Measurements from ENCODE around the gene MPP2.

The MPP2 gene

DNA sequence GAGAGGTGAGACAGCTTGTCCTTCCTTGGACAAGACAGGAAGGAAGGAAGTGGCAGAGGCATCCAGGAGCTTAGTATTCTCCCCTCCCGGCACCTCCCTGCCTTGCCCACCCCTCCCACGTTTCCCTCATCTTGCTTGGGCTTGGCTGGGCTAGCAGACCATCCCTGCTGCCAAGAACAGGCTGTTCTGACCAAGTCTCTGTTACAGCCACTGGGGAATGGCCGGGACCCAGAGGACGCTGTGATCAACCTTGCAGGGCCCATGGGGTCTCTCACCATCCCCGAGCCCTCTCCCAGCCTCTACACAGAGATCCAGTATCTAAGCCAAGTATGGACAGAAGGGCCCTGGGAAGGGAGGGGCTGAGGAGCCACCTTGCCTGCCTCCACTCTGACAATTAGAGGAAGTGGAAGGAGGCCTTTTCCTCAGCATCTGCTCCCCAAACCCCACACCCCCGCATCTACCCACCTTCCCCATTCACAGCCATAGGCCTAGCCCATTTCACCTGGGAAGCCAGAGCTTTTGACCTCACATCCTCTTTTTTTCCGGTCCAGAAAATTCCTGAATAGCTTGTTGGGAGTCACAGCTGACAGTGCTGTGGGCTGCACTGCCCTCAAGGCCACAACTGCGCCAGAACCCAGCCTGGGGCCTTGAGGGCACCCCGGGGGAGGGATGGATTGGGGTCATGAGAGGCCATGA, 46.3 kb downstream of the MPP2 start:
- DNase-seq (ENCODE audit: low spot score): no peak
- H3K27ac ChIP-seq: peak overlapping the region; percentile 17; the same call in 1 of the 2 replicates
- ChIA-PET POLR2A (ENCODE audit: low non-redundant PET) (no interaction called here), CTCF (interaction anchor here (1.0 kb wide), 1 partner anchor 14 kb away, joined by 5 read pairs; the partner anchor contains the start of gene CD300LG)
- no peak for TF ChIP-seq CTCF (conservative IDR thresholded peaks at IDR 0.05; ENCODE audit: low read depth)

GRCh38 chr17:43860077-43860725, 47.1 kb downstream of the MPP2 start:
- TF ChIP-seq CTCF (conservative IDR thresholded peaks at IDR 0.05; ENCODE audit: low read depth): no peak
- no peak overlapping the region for H3K27ac ChIP-seq
- CTCF ChIA-PET: interaction anchor here (1.1 kb wide), 1 partner anchor 14 kb away, joined by 3 read pairs; no protein-coding TSS in a partner anchor
- no peak for DNase-seq (ENCODE audit: low spot score)
- POLR2A ChIA-PET (ENCODE audit: low non-redundant PET): no interaction called here

- H3K27ac ChIP-seq: no peak overlapping the region
- TF ChIP-seq CTCF (conservative IDR thresholded peaks at IDR 0.05; ENCODE audit: low read depth): no peak
- ChIA-PET POLR2A (ENCODE audit: low non-redundant PET) (no interaction called here), CTCF (interaction anchor here (3.7 kb wide), 1 partner anchor 12 kb away, joined by 17 read pairs; the partner anchor contains the start of gene CD300LG)
- DNase-seq (ENCODE audit: low spot score): no peak
Observed at GRCh38 chr17:43857957-43858600, 49.3 kb downstream of the MPP2 start.

GRCh38 chr17:43857141-43857540, 50.2 kb downstream of the MPP2 start:
- ChIA-PET POLR2A (ENCODE audit: low non-redundant PET) (no interaction called here), CTCF (interaction anchor here (0.6 to 3.7 kb wide), 3 partner anchors 11 to 79 kb away, joined by 4 to 17 read pairs (median 8); partner anchors contain the start of gene CD300LG)
- no peak overlapping the region for H3K27ac ChIP-seq

GRCh38 chr17:43856141-43856540, 51.2 kb downstream of the MPP2 start:
- no peak overlapping the region for H3K27ac ChIP-seq
- ChIA-PET CTCF (interaction anchor here (1.2 to 3.7 kb wide), 2 partner anchors 10 to 53 kb away, joined by 4 to 17 read pairs; partner anchors contain the start of gene CD300LG), POLR2A (ENCODE audit: low non-redundant PET) (no interaction called here)
- TF ChIP-seq CTCF (conservative IDR thresholded peaks at IDR 0.05; ENCODE audit: low read depth): no peak
- DNase-seq (ENCODE audit: low spot score): no peak

More at GRCh38 chr17:43857141-43857540, 50.2 kb downstream of the MPP2 start:
- TF ChIP-seq CTCF (conservative IDR thresholded peaks at IDR 0.05; ENCODE audit: low read depth): no peak
- DNase-seq (ENCODE audit: low spot score): no peak

DNA sequence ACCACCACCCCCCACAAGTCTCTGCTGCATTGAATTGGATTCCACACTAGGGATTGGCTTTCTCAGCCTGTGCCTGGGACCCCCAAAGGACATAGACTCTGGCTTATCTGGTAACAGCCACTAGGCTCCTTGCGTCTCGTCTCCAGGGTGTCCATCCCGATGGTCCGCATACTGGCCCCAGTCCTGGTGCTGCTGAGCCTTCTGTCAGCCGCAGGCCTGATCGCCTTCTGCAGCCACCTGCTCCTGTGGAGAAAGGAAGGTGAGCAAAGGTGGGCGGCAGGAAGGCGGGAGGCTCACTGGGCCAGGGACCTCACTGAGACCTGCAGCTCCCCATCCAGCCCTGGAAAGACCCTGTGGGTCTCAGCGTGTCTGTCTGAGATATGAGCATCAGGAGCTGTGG, 52.3 kb downstream of the MPP2 start:
- TF ChIP-seq CTCF (conservative IDR thresholded peaks at IDR 0.05; ENCODE audit: low read depth): no peak
- ChIA-PET CTCF (interaction anchor here (0.6 to 3.7 kb wide), 2 partner anchors 9 to 599 kb away, joined by 3 to 17 read pairs; partner anchors contain the start of gene CD300LG), POLR2A (ENCODE audit: low non-redundant PET) (no interaction called here)
- DNase-seq (ENCODE audit: low spot score): no peak
- H3K27ac ChIP-seq: no peak overlapping the region

Data from RWPE1 (cell line).